GM19351 (cell line): Measurements from ENCODE around the gene ENDOG.
"Not testable (repeated sequence)": the region's sequence is repeated elsewhere in the genome, so short reads cannot be mapped to it uniquely, and the experiment has no call there.

Experiments used
- ATAC-seq: cut with Tn5 transposase; IDR thresholded peaks from one replicate; pipeline ENCODE4 v1.9.1; 2021; ENCODE audit warnings: mild to moderate bottlenecking, moderate library complexity; ENCODE audit not compliant: unreplicated experiment

Gene ENDOG

GRCh38 chr9:128818099-128818838 lies at the start of gene ENDOG:
ENDOG (plus strand) TSS chr9:128818500; CDS start chr9:128818685, 185 bp downstream.
- ATAC-seq, result peak; percentile 92

GRCh38 chr9:128768606-128769005 lies 49.7 kb upstream of the ENDOG start:
- no peak for ATAC-seq

DNA sequence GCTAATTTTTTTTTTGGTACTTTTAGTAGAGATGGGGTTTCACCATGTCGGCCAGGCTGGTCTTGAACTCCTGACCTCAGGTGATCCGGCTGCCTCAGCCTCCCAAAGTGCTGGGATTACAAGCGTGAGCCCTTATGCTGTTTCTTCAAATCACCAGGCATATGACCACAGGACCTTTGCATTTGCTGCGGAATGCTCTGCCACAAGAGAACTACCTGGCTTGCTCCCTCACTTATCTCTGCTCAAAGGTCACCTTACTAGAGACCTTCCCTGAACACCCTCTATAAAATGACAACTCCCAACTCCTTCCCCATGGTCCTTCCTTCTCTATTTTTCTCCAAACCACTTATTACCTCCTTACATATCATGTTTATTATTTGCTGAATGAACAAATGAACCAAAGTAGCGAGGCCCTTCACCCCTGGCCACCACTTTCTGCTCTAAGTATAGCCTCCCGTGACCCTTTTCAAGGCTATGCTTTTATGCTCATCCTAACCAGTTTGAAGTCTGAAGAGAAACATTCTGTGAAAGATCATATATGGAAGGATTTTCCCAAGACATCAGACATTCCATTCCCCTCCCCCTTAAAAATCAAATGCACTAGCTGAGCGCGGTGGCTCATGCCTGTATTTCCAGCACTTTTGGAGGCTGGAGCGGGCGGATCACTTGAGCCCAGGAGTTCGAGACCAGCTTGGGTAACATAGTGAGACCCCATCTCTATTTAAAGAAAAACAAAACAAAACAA lies 47.8 kb upstream of the ENDOG start:
- ATAC-seq, result no peak

- peak; percentile 14 for ATAC-seq
Observed at GRCh38 chr9:128771094-128771721, 47.1 kb upstream of the ENDOG start.

GRCh38 chr9:128771745-128772519 lies 46.4 kb upstream of the ENDOG start, which contains the start of gene ZER1:
ZER1 (minus strand) TSS chr9:128771927; CDS start chr9:128755565, 16,362 bp downstream.
- peak; percentile 91 for ATAC-seq

GRCh38 chr9:128773049-128773448 lies 45.3 kb upstream of the ENDOG start:
- no peak for ATAC-seq

DNA sequence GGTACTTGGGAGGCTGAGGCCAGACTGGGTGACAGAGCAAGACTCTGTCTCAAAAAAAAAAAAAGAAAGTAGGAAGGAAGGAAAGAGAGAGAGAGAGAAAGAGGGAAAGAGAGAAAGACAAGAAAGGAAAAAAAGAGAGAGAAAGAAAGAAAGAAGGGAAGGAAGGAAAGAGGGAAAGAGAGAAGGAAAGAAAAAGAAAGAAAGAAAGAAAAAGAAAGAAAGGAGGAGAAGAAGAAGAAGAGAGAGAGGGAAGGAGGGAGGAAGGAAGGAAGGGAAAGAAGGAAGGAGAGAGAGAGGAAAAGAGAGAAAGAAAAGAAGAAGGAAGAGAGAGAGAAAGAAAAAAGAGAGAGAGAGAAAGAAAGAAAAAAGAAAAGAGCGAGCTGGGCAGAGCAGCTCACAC lies 43.5 kb upstream of the ENDOG start:
- ATAC-seq, result no peak

- not testable (repeated sequence) for ATAC-seq
Observed at GRCh38 chr9:128780093-128780492, 38.2 kb upstream of the ENDOG start.

DNA sequence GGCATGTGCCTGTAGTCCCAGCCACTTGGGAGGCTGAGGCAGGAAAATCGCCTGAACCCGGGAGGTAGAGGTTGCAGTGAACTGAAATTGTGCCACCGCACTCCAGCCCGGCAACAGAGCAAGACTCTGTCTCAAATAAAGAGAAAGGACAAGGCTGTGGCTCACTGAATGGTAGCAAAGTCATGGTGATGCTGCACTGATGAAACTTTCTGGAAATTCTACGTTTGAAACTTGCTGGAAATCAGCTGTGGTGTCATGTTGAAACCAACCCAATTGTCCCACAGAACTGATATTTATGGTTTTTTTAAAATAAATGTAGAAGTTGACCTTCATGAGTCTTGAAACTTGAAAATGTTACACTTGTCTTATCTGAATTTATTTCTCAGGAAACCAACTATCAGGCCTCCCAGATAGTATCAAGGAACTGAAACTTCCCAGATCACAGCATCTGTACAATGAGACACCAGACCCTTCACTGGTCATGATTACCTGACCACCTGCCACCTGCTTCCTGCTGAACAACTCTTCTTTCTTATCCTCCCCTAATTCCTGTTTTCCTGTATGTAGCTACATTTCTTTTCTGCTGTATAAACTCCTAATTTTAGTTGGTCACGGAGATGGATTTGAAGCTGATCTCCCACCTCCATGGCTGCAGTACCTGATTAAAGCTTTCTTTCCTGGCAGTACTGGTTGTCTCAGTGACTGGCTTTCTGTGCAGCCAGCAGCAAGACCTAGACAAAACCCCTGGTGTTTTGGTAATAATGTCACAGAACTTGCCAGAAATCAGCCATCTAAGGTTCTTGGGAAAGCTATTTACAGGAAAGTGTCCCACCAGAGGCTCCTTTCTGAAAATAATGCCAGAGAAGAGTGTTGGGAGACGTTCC lies 36.9 kb upstream of the ENDOG start:
- no peak for ATAC-seq

DNA sequence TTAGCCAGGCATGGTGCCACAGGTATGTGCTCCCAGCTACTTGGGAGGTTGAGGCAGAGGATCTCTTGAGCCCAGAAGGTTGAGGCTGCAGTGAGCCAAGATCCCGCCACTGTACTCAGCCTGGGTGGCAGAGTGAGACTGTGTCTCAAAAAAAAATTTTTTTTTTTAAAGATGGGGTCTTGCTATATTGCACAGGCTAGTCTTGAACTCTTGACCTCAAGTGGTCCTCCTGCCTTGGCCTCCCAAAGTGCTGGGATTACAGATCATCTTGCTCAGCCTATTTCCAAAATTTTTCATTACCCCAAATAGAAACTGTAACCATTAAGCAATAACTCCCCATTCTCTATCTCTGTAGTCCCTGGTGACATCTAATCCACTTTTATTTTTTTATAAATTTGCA lies 35.6 kb upstream of the ENDOG start:
- no peak for ATAC-seq

- ATAC-seq, result no peak
Observed at GRCh38 chr9:128785427-128785826, 32.9 kb upstream of the ENDOG start.

DNA sequence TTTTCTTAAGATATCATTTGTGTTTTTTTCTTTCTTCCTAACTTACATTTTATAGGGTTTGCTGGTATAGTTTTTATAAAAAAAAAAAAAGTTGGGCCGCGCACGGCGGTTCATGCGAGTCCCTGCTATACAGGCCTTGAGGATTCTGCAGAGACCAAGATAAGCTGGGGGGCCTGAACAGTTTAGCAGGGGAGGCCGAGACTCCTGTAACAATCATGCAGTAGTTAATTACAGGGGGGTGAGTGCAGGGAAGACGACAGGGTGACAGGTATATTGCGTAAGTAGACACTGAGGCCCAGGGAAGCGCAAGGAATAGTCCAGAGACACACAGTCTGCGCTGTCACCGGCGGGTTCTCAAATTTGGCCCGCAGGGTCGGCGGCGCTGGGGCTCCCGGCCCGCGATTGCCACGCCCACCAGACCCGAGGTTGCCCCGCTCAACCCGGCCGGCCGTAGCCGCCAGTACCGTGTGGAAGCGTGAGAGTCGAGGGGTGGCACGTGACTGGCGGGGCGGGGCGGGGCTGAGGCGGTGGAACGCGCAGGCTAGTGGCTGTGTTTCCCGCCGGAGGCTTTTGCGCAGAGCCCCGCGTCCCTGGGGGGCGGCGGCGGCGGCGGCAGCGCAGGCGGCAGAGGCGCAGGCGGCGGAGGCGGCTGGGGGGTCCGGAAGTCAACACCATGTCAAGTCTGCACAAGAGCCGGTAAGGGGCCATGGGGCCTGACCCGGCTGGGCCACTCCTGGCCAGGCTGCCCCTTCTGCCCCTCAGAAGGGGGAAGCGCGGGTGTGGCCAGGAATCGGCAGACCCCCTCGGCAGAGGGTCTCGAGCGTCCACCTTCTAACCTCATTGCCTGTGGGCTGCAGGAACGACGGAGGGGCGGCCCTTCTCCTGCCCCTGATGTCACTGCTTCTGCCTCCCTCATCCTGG lies 31.4 kb upstream of the ENDOG start, which contains the start of gene TBC1D13:
TSS of gene TBC1D13 (plus strand) at position 573 of the 921 bp plus-strand sequence. CDS start at position 674, 101 bp downstream.
- ATAC-seq, result peak; percentile 95

DNA sequence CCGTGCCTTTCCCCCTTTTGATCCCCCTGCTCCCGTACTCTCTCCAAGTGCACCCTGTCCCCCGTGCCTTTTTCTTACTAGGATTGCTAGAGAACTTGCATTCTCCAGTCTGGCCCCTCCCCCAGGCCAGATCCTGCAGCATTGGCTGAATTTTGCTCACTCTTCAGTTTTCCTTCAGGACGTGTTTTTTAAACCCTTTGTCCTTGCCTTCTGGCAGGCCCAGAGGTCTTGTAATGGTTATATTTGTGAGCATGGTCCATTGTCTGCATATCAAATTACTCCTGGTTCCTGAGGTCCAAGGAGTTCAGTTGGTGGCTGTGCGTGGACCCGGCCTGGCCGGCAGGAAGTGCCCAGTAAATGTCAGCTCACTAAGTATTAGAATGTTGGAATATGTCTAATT lies 30.6 kb upstream of the ENDOG start:
- ATAC-seq, result no peak

DNA sequence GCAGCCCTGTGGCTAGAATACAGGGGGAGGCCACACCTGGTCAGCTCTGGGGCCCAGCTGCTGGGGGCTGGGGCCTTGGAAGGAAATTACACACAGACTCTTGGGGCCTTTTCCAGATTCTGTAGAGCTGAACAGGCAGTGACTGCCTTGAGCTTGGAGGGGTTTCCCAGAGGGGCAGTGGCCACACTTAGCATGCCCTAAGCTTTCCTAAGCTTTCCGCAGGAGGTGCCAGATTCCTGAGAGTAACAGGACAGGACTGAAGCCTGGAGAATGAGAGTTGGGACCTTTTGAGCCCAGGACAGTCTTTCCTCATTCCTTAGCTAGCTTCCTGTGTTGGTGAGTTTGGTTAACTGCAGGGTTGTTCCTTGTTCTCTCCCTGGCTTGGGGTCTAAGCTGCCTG lies 29.9 kb upstream of the ENDOG start:
- no peak for ATAC-seq

DNA sequence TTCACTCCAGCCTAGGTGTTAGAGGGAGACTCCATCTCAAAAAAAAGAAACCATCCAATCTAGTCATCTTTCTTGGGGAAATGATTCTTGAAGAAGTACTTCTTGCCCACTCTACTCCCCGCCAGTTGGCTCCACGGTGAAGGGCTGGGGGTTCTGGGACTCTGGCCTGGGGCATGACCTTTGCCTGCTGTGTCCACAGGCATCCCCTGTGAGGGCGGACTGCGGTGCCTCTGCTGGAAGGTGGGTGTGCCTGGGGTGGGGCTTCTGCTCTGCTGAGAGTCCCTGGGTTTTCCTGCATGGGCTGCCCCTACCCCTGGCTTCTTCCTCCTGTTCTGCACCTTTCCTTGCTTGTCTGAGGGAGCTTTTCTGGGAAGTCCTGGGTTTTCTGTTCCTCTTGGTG lies 27.8 kb upstream of the ENDOG start:
- ATAC-seq, result no peak

- no peak for ATAC-seq
Observed at GRCh38 chr9:128792134-128792533, 26.2 kb upstream of the ENDOG start.

DNA sequence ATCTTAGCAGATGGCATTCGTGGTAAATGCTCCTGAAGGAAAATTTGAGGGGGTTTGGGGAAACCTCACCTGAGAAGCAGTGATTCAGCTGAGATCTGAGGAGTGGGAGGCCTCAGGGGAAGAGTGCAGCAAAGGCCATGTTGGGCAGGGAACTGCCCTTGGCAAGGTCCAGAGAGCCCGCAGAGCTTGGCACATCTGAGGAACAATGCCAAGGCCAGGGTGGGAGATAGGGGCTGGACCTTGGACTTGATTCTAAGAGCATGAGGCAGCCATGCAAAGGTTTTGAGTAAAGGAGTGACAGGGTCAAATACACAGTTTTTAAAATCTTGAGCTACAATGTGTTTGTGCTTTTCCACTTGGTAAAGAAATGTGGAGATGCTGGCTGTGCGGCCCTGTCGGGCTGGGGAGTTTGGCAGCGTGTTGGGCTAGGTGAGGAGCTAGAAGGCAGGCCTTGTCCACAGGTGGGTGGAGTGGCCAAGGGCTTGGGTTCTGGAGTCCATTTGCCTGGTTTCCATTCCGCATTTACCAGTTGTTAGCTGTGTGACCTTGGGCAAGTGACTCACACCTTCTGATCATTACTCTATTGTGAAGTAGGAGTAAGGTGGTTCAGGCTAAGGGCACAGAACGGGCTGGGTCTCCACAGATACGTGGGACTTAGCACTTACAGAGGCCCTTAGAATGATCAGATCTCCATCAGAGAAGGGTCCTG lies 25.2 kb upstream of the ENDOG start:
- no peak for ATAC-seq

- not testable (repeated sequence) for ATAC-seq
Observed at GRCh38 chr9:128794961-128795360, 23.3 kb upstream of the ENDOG start.
